Stimulated activated naive CD8-positive, alpha-beta T cell treated with anti-CD3 and anti-CD28 coated beads, Interleukin-15, Interleukin-2, amounts not matched to agents 100 ng/mL and 50 ng/mL, for 24 hours (primary cell): ENCODE data around the gene SPTB.
A peak's percentile ranks its signal among the peaks of the same experiment; 100 is the strongest.

Experiments used
- H3K27ac Mint-ChIP-seq: one replicate; pipeline ENCODE4 v1.8.0; 2021; ENCODE audit warnings: mild to moderate bottlenecking, mixed read lengths
- H3K27me3 Mint-ChIP-seq: one replicate; pipeline ENCODE4 v1.8.0; 2021; ENCODE audit warnings: mixed read lengths
- H3K36me3 Mint-ChIP-seq: one replicate; pipeline ENCODE4 v1.8.0; 2021; ENCODE audit warnings: low read depth, mixed read lengths
- H3K4me1 Mint-ChIP-seq: one replicate; pipeline ENCODE4 v1.8.0; 2021; ENCODE audit warnings: low read depth, mixed read lengths
- H3K4me3 Mint-ChIP-seq: one replicate; pipeline ENCODE4 v1.8.0; 2021; ENCODE audit warnings: mild to moderate bottlenecking, mixed read lengths
- H3K9me3 Mint-ChIP-seq: one replicate; pipeline ENCODE4 v1.8.0; 2021; ENCODE audit warnings: mixed read lengths

SPTB gene

DNA sequence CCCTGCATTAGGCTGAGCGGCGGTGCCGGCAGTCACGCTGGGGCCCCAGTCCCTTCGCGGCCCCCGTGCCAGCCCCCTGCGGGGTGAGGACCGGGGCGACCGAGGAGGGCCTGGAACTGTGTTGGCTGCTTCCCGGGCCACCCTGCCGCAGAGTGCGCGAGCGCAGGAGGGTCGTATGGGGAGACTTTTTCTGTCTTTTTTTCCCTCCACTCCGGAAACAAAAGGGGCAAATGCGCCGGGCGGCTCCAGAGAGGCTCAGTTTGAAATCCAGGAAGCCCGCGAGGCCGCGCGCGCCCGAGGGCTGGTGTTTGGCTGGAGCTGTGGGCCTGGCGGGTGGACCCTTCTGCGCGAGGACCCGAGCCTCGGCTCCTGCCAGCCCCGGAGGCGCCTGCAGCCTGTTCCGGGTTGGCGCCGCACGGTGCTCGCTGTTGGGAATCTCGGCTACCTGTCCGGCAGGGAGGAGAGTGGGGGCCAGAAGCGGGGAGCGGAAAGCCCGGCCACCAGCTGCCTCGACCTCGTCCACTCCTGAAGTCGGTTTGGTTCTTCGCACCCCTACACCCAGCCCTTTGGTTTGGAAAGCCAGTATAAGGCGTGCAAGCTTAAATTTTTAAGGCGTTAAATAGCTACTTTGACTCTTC, 174.8 kb downstream of the SPTB start:
- Mint-ChIP-seq H3K4me1 (peaks cover 45% of the 10 kb centered on the region), H3K4me3 (peak overlapping the region; percentile 70), H3K9me3 (no peaks in the 10 kb centered on the region), H3K36me3 (no peaks in the 10 kb centered on the region), H3K27me3 (peaks cover 59% of the 10 kb centered on the region), H3K27ac (no peak overlapping the region)

DNA sequence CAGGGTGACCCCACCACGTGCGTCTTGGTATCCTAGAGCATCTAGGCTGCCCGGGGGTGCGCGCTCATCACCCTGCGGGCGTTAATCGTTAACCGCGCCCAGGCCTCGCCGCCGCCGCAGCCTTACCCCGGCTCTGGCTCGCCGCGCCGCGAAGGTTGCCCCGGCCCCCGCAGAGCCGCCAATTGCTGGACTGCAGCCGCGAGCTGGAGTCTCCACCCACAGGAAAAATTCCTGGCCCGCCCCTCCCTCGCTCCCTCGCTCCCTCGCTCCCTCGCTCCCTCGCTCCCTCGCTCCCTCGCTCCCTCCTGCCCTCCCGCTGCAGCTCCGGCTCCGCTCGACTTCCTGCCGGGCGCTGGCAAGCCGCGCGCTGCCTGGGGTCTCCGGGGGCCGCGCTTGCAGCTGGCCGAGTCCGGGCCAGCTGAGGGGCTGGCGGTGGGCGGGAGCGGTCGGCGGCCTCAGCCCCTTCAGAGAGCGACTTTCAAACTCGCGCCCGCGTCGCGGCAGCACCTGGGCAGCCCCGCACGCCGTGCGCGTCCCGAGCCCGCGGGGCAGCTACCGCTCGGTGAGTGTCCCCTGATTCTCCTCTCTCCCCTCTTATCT, 175.5 kb downstream of the SPTB start, which contains the start of gene PLEKHG3:
PLEKHG3 (plus strand) TSS at position 282 of the 600 bp plus-strand sequence. CDS start 23,208 bp downstream, outside the sequence.
- peaks cover 61% of the 10 kb centered on the region for H3K27me3 Mint-ChIP-seq
- H3K27ac Mint-ChIP-seq: no peak within 1 kb of the TSS
- peak within 1 kb of the TSS; percentile 70 for H3K4me3 Mint-ChIP-seq
- H3K4me1 Mint-ChIP-seq: peaks cover 42% of the 10 kb centered on the region
- H3K36me3 Mint-ChIP-seq: no peaks in the 10 kb centered on the region
- no peaks in the 10 kb centered on the region for H3K9me3 Mint-ChIP-seq

DNA sequence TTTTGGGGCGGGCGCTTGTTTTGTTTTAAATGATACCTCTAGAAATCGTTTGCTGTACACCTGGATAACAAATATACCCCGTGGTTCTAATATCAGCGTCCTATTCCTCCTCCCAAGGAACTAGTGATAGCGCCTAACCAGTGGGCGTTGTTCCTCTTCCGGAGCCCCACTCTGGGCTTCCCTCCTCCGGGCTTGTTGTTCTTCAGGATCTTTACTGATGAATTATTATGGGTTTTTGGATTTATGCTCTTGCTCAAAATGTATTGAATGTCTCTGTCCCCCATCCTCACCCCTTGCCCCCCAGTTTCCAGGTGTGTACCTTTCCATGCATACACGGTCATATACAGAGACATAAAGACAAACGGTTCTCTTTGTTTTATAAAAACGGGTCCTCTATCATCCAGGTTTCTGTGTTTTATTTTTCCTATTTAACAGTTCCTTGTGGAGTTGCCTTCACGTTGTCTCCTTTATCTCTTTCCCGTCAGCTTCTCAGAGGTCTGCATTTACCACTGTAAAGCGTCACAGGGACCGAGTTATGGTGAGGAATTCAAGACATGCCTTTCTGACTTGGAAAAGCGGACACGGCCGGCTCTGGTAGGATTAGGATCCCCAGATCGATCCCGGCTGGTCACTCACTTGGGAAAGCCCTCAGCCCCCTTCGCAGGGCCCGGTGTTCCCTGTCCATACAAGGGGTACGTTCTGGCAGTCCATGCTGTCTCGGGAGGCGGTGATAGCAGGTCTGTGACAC, 176.1 kb downstream of the SPTB start:
- no peaks in the 10 kb centered on the region for H3K36me3 Mint-ChIP-seq
- peak overlapping the region; percentile 51 for H3K4me3 Mint-ChIP-seq
- no peak overlapping the region for H3K27ac Mint-ChIP-seq
- H3K9me3 Mint-ChIP-seq: no peaks in the 10 kb centered on the region
- peaks cover 58% of the 10 kb centered on the region for H3K27me3 Mint-ChIP-seq
- H3K4me1 Mint-ChIP-seq: peaks cover 35% of the 10 kb centered on the region

DNA sequence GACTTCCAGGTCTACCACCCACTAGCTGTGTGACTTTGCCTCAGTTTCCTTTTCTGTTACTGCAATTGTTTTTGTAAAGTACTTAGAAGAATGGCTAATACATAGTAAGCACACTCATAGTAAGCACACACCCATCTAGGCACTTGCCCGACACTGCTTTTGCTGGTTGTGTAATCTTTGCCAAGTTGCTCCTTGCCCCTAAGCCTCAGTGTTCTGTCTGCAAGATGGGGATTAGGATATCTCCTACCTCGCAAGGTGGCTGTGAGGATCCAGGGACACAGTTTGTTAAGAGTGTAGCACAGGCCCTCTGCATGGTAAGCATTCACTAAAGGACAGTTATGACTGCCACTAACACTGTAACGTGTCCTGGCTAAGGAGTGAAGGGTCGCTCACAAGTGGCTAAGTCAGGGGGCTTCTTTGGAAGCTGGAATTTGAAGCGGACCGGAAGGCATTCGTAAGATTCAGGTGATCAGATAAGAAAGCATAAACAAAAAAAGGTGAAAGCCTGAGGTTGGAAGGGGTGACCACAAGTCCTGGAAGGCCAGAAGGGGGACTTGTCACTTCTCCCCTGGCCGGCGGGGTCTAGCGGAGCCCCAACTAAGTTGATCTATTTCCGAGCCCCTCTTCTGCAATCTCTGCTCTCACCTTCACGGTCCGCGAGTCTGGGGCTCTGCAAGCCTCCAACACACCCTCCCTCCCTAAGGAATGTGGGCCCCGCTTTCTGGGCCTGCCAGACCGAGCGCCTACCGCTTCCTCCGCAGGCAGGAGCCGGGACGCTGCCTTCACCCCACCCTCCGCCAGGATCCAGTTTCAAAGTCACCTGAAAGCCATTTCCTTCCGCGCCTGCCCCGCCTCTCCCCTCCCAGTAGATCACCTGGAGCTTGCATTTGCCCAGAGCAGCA, 177.0 kb downstream of the SPTB start:
- Mint-ChIP-seq H3K36me3 (no peaks in the 10 kb centered on the region), H3K9me3 (no peaks in the 10 kb centered on the region), H3K4me1 (peaks cover 28% of the 10 kb centered on the region), H3K27me3 (peaks cover 59% of the 10 kb centered on the region), H3K4me3 (peak overlapping the region; percentile 51), H3K27ac (no peak overlapping the region)

DNA sequence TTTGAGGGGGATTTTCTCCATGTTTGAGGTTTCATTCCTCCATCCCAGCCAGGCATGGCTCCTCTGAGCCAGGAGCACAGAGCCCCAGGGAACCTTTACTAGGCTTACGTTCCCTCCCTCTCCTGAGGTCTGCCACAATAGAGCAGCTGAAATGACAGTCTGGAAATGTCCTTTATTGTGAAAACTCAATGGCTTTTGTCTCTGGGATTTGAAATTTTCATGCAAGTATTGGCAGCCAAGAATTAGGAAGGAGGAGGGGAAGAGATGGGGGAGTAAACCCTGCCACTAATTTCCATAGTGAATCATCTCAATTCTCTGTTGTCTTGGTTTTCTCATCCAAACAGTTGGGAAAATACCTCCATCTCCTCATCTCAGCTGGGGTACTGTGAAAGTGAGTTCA, 178.0 kb downstream of the SPTB start:
- no peaks in the 10 kb centered on the region for H3K9me3 Mint-ChIP-seq
- no peak overlapping the region for H3K27ac Mint-ChIP-seq
- H3K4me1 Mint-ChIP-seq: peaks cover 21% of the 10 kb centered on the region
- H3K4me3 Mint-ChIP-seq: no peak overlapping the region
- peaks cover 57% of the 10 kb centered on the region for H3K27me3 Mint-ChIP-seq
- no peaks in the 10 kb centered on the region for H3K36me3 Mint-ChIP-seq

DNA sequence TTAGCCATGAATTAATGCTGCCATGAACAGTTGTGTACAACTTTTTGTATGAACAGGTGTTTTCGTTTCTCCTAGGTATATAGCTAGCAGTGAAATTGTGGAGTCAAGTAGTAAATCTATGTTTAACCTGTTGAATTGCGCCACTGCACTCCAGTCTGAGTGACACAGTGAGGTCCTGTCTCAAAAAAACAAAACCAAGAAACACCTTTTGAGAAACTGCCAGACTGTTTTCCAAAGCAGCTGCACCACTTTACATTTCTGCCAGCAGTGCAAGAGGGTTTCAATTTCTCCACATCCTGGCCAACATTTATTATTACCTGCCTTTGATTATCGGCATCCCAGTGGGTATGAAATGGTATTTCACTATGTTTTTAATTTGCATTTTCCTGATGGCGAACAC, 178.8 kb downstream of the SPTB start:
- H3K4me1 Mint-ChIP-seq: peaks cover 17% of the 10 kb centered on the region
- no peaks in the 10 kb centered on the region for H3K36me3 Mint-ChIP-seq
- peaks cover 60% of the 10 kb centered on the region for H3K27me3 Mint-ChIP-seq
- H3K27ac Mint-ChIP-seq: no peak overlapping the region
- no peaks in the 10 kb centered on the region for H3K9me3 Mint-ChIP-seq
- H3K4me3 Mint-ChIP-seq: no peak overlapping the region

DNA sequence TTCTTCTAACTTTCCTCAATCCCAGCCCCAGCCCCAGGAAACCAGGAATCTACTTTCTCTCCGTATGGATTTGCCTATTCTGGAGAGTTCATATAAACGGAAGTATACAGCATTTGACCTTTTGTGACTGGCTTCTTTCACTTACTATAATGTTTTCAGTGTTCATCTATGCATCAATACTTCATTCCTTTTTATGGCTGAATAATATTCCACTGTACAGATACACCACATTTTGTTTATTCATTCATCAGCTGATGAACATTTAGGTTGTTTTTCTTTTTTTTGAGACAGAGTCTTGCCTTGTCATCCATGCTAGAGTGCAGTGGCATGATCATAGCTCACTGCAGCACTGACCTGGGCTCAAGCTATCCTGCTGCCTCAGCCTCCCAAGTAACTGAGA, 179.4 kb downstream of the SPTB start:
- peaks cover 11% of the 10 kb centered on the region for H3K4me1 Mint-ChIP-seq
- H3K27me3 Mint-ChIP-seq: peaks cover 58% of the 10 kb centered on the region
- no peaks in the 10 kb centered on the region for H3K9me3 Mint-ChIP-seq
- no peaks in the 10 kb centered on the region for H3K36me3 Mint-ChIP-seq
- H3K27ac Mint-ChIP-seq: no peak overlapping the region
- H3K4me3 Mint-ChIP-seq: no peak overlapping the region

DNA sequence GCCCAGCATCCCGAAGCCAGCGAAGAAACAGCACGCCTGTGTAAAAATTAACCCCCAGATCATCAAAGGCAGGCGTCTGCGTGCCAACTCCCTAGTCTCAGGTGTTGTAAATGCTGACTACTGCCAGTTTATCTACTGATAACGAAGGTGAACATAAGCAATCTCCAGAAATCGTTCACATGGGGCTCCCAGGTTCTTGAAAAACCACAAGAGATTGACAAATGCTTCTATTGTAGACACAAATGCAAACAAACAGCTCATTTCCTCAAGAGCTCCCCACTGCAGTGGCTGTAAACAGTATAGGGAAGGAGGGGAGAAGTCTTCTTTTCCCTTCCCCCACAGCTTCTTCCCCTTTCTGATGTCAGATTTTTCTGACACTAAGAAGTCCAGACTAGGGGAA, 180.8 kb downstream of the SPTB start:
- H3K27me3 Mint-ChIP-seq: peaks cover 55% of the 10 kb centered on the region
- no peak overlapping the region for H3K4me3 Mint-ChIP-seq
- H3K27ac Mint-ChIP-seq: no peak overlapping the region
- no peaks in the 10 kb centered on the region for H3K36me3 Mint-ChIP-seq
- H3K4me1 Mint-ChIP-seq: peaks cover 10% of the 10 kb centered on the region
- no peaks in the 10 kb centered on the region for H3K9me3 Mint-ChIP-seq

DNA sequence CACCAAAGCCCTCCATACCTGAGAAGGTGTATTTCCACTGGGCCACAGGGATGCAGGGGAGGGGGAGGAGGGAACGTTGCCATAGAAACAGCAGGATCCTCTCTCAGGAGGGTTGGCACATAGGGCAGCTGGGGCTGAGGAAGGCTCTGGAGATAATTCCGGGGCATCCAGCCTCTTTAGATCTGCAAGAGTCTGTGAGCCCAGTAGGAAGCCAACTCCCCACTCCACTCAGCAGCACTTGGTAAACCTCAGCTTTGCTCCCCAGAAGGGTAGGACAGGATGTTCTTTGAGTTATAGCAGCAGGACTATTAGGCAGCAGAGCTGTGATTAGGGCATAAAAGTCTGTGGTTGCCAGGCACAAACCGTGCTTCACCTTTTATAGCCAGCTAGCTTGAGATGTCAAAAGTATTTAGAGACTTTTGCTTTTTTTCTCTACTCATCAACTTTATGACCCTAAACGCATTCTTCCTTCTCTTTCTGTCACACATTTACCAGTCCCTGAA, 183.3 kb downstream of the SPTB start:
- no peaks in the 10 kb centered on the region for H3K36me3 Mint-ChIP-seq

More for the DNA sequence above, 183.3 kb downstream of the SPTB start:
- H3K4me3 Mint-ChIP-seq: no peak overlapping the region
- H3K27ac Mint-ChIP-seq: no peak overlapping the region
- no peaks in the 10 kb centered on the region for H3K9me3 Mint-ChIP-seq
- H3K27me3 Mint-ChIP-seq: peaks cover 31% of the 10 kb centered on the region
- peaks cover 2% of the 10 kb centered on the region for H3K4me1 Mint-ChIP-seq
